PC-3 (cell line): Measurements from ENCODE around the gene CACNA1C.

Experiments
- CTCF ChIP-seq: fragments of 300-600 bp; sonication (generic); conservative IDR thresholded peaks from 2 replicates; pipeline ENCODE4 v1.5.1; 2017; ENCODE audit warnings: antibody characterized with exemption, low read depth, mild to moderate bottlenecking, low read length
- EZH2 ChIP-seq: fragments of 300-600 bp; sonication (generic); IDR thresholded peaks from one replicate; pipeline ENCODE4 v1.6.1; 2017; ENCODE audit warnings: antibody characterized with exemption, mild to moderate bottlenecking, low read length; ENCODE audit not compliant: unreplicated experiment

DNA sequence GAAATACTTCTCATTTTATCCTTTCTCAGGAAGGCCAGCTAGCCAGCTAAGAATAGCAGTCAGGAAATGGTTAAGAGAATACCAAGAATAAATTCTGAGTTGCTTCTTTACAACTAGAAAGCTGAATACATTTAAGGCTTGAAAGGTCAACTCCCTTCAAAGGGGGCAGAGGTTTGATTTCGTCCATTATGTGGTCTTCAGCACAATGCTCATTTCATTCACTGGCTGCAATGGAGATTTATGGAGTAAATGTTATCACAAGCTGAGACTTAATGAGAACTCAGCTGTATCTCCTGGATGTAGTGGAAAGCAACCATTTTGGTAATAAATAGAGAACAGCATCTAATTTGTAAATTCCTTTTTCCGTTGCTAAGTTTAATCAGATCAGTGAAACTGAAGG is 477.0 kb downstream of the CACNA1C start:
- TF ChIP-seq EZH2 (no peak), CTCF (no peak)
